GM12872 (cell line): ENCODE measurements around the gene ZEB1.

Experiments
- CTCF ChIP-seq: IDR thresholded peaks from 3 replicates; pipeline ENCODE4 v1.5.1; 2011; ENCODE audit warnings: low read depth, mild to moderate bottlenecking, low read length, moderate library complexity; ENCODE audit not compliant: insufficient read depth

ZEB1 gene

GRCh38 chr10:31358688-31359330, 39.8 kb downstream of the ZEB1 start:
- TF ChIP-seq CTCF, result no peak

- TF ChIP-seq CTCF, result no peak
Observed at GRCh38 chr10:31359979-31360378, 41.0 kb downstream of the ZEB1 start.

- no peak for TF ChIP-seq CTCF
Observed at GRCh38 chr10:31362023-31362641, 43.1 kb downstream of the ZEB1 start.

- TF ChIP-seq CTCF, result no peak
Observed at GRCh38 chr10:31366703-31367102, 47.7 kb downstream of the ZEB1 start.

- no peak for TF ChIP-seq CTCF
Observed at GRCh38 chr10:31368724-31369123, 49.7 kb downstream of the ZEB1 start.

GRCh38 chr10:31372439-31372838, 53.4 kb downstream of the ZEB1 start:
- no peak for TF ChIP-seq CTCF

- TF ChIP-seq CTCF, result no peak
Observed at GRCh38 chr10:31374146-31374696, 55.2 kb downstream of the ZEB1 start.
